ENCODE data around the gene GRIK1.

DNA sequence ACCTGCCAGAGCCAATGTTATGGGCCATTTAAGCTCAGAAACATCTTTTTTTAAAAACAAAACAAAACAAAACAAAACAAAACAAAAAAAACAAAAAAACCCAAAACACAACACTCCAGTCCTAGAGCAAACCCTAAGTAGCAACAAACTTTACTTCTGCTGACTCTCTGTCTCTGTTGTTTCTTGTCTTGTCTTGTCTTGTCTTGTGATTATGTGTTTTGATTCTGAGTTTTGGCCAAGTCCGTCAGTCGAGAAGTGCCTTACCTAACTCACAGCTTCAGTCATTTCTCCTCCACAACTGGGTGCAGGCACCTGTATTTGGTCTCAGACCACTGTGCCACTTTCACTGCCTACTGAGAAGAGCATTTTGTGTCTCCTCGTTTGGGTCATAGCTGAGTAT, 333.2 kb downstream of the GRIK1 start:
- no peak for TF ChIP-seq ZNF707 (tag by site-specific recombination; IDR thresholded peaks at IDR 0.05)
- TF ChIP-seq, protein P1, sequence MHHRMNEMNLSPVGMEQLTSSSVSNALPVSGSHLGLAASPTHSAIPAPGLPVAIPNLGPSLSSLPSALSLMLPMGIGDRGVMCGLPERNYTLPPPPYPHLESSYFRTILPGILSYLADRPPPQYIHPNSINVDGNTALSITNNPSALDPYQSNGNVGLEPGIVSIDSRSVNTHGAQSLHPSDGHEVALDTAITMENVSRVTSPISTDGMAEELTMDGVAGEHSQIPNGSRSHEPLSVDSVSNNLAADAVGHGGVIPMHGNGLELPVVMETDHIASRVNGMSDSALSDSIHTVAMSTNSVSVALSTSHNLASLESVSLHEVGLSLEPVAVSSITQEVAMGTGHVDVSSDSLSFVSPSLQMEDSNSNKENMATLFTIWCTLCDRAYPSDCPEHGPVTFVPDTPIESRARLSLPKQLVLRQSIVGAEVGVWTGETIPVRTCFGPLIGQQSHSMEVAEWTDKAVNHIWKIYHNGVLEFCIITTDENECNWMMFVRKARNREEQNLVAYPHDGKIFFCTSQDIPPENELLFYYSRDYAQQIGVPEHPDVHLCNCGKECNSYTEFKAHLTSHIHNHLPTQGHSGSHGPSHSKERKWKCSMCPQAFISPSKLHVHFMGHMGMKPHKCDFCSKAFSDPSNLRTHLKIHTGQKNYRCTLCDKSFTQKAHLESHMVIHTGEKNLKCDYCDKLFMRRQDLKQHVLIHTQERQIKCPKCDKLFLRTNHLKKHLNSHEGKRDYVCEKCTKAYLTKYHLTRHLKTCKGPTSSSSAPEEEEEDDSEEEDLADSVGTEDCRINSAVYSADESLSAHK (tag by site-specific recombination; IDR thresholded peaks at IDR 0.05) = no peak
- TF ChIP-seq, protein P2, sequence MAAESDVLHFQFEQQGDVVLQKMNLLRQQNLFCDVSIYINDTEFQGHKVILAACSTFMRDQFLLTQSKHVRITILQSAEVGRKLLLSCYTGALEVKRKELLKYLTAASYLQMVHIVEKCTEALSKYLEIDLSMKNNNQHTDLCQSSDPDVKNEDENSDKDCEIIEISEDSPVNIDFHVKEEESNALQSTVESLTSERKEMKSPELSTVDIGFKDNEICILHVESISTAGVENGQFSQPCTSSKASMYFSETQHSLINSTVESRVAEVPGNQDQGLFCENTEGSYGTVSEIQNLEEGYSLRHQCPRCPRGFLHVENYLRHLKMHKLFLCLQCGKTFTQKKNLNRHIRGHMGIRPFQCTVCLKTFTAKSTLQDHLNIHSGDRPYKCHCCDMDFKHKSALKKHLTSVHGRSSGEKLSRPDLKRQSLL (tag by site-specific recombination; IDR thresholded peaks at IDR 0.05) = no peak
- no peak for TF ChIP-seq ZBTB7A (tag by site-specific recombination; IDR thresholded peaks at IDR 0.05; ENCODE audit: low read depth)
- no peak for TF ChIP-seq WT1 (tag by site-specific recombination; IDR thresholded peaks at IDR 0.05)
- TF ChIP-seq, protein P3, sequence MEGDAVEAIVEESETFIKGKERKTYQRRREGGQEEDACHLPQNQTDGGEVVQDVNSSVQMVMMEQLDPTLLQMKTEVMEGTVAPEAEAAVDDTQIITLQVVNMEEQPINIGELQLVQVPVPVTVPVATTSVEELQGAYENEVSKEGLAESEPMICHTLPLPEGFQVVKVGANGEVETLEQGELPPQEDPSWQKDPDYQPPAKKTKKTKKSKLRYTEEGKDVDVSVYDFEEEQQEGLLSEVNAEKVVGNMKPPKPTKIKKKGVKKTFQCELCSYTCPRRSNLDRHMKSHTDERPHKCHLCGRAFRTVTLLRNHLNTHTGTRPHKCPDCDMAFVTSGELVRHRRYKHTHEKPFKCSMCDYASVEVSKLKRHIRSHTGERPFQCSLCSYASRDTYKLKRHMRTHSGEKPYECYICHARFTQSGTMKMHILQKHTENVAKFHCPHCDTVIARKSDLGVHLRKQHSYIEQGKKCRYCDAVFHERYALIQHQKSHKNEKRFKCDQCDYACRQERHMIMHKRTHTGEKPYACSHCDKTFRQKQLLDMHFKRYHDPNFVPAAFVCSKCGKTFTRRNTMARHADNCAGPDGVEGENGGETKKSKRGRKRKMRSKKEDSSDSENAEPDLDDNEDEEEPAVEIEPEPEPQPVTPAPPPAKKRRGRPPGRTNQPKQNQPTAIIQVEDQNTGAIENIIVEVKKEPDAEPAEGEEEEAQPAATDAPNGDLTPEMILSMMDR (tag by site-specific recombination; IDR thresholded peaks at IDR 0.05) = no peak
- TF ChIP-seq, protein P4, sequence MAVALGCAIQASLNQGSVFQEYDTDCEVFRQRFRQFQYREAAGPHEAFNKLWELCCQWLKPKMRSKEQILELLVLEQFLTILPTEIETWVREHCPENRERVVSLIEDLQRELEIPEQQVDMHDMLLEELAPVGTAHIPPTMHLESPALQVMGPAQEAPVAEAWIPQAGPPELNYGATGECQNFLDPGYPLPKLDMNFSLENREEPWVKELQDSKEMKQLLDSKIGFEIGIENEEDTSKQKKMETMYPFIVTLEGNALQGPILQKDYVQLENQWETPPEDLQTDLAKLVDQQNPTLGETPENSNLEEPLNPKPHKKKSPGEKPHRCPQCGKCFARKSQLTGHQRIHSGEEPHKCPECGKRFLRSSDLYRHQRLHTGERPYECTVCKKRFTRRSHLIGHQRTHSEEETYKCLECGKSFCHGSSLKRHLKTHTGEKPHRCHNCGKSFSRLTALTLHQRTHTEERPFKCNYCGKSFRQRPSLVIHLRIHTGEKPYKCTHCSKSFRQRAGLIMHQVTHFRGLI (tag by site-specific recombination; IDR thresholded peaks at IDR 0.05) = no peak
- no peak for TF ChIP-seq ZNF560 (tag by site-specific recombination; IDR thresholded peaks at IDR 0.05; ENCODE audit: borderline replicate concordance)
- TF ChIP-seq ZNF416 (tag by site-specific recombination; IDR thresholded peaks at IDR 0.05) = no peak
- no peak for TF ChIP-seq ZBTB21 (tag by site-specific recombination; IDR thresholded peaks at IDR 0.05)
- no peak for TF ChIP-seq ZNF501 (tag by site-specific recombination; IDR thresholded peaks at IDR 0.05)
- TF ChIP-seq, protein P5, sequence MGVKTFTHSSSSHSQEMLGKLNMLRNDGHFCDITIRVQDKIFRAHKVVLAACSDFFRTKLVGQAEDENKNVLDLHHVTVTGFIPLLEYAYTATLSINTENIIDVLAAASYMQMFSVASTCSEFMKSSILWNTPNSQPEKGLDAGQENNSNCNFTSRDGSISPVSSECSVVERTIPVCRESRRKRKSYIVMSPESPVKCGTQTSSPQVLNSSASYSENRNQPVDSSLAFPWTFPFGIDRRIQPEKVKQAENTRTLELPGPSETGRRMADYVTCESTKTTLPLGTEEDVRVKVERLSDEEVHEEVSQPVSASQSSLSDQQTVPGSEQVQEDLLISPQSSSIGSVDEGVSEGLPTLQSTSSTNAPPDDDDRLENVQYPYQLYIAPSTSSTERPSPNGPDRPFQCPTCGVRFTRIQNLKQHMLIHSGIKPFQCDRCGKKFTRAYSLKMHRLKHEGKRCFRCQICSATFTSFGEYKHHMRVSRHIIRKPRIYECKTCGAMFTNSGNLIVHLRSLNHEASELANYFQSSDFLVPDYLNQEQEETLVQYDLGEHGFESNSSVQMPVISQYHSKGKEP (tag by site-specific recombination; IDR thresholded peaks at IDR 0.05) = no peak
- no peak for TF ChIP-seq ZNF140 (tag by site-specific recombination; IDR thresholded peaks at IDR 0.05)
- TF ChIP-seq YY1 (tag by site-specific recombination; IDR thresholded peaks at IDR 0.05) = no peak
